ENCODE measurements around the gene ELFN1. TPM values are rescaled to one million over a fixed set of nuclear protein-coding genes. Genes with fewer than 3 reads are reported as not detected.

The ELFN1 gene
- polyA plus RNA-seq, 1 of the 3 experiments (the other 2 are of a cell fraction), result 0.05 TPM

DNA sequence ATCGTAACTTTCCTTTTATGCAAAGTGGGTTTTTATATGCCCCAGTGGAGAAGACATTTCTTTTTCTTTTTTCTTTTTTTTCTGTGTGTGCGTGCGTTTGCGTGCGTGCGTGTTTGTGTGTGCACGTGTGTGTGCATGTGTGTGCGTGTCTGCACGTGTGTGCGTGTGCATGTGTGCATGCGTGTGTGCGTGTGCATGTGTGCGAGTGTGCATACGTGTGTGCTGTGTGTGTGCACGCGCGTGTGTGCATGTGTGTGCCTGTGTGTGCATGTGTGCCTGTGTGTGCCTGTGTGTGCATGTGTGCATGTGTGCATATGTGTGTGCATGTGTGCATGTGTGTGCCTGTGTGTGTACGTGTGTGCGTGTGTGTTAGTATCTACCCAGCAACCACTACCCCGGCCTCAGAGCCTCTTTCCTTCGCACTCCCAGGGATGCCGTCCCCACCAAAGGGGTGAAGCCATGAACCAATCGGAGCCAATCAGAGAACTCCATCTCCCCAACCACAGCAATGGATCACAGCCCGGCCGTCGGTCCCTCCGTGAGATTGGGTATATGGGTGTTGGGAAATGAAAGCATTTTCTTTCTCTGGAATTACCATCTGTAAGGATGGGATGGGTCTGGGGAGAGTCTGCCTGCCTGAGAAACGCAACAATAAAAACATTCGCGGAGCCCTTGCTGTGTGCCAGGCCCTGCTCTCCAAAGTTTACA, 92.3 kb downstream of the ELFN1 start:
- H3F3A ChIP-seq (replicated peaks; ENCODE audit: insufficient read depth), result no peaks in the 10 kb centered on the region
- no peaks in the 10 kb centered on the region for H4K20me1 ChIP-seq (ENCODE audit: insufficient read depth)
- no peak overlapping the region for H3K4me3 ChIP-seq (ENCODE audit: low read depth in 2 of 2, low read length in 1 of 2)
- H3K9ac ChIP-seq, result no peak overlapping the region
- H3K36me3 ChIP-seq (replicated peaks in 1 of 2; ENCODE audit: control insufficient read depth in 1 of 2, insufficient read depth in 2 of 2, low read length in 1 of 2), result no peaks in the 10 kb centered on the region
- no peaks in the 10 kb centered on the region; the same call in 1 of the 2 replicates for H3K27me3 ChIP-seq (ENCODE audit: insufficient read depth)
- no peaks in the 10 kb centered on the region for H3K9me3 ChIP-seq
- no peaks in the 10 kb centered on the region for H3K4me1 ChIP-seq (ENCODE audit: control insufficient read depth in 1 of 2, insufficient read depth in 2 of 2, low read depth in 1 of 2, low read length in 1 of 2)
- POLR2A ChIA-PET, result no interaction called here
- H3K9me2 ChIP-seq, result no peaks in the 10 kb centered on the region
- H3K4me2 ChIP-seq, result no peak overlapping the region
- H3K27ac ChIP-seq (ENCODE audit: low read depth in 2 of 2, low read length in 1 of 2), result no peak overlapping the region
- H2AFZ ChIP-seq (ENCODE audit: low read depth), result no peak overlapping the region
- 88% methylated on average over 30 of the region's 30 CpGs for WGBS (ENCODE audit: low lambda C conversion rate)
- H3K79me2 ChIP-seq (ENCODE audit: insufficient read depth), result no peaks in the 10 kb centered on the region
- CTCF ChIA-PET, result interaction anchor here (1.0 kb wide), 2 partner anchors 14 to 98 kb away, joined by 3 read pairs; no protein-coding TSS in a partner anchor
- TF ChIP-seq CTCF (IDR thresholded peaks at IDR 0.05) (no peak), JUND (IDR thresholded peaks at IDR 0.05) (no peak)
- DNase-seq, result no peak

DNA sequence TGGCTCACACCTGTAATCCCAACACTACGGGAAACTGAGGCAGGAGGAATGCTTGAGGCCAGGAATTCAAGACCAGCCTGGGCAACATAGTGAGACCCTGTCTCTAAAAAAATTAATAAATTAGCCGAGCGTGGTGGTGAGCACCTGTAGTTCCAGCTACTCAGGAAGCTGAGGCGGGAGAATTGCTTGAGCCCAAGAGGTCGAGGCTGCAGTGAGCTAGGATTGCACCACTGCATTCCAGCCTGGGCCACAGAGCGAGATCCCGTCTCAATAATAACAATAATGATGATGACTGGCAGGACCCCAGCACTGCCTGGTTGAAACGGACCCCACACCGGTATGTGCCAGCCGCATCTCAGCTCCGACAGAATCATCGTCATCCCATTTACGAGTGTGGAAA, 93.0 kb downstream of the ELFN1 start:
- H3K4me3 ChIP-seq (ENCODE audit: low read depth in 2 of 2, low read length in 1 of 2), result no peak overlapping the region
- H3K27me3 ChIP-seq (ENCODE audit: insufficient read depth), result no peaks in the 10 kb centered on the region
- TF ChIP-seq TCF12 (IDR thresholded peaks at IDR 0.05) (no peak), FOXM1 (IDR thresholded peaks at IDR 0.05; ENCODE audit: low read depth) (no peak), POLR2AphosphoS5 (IDR thresholded peaks at IDR 0.05; ENCODE audit: low read depth, low read length) (no peak), RAD21 (IDR thresholded peaks at IDR 0.05; ENCODE audit: low read length) (no peak), EP300 (IDR thresholded peaks at IDR 0.05; ENCODE audit: borderline replicate concordance in 1 of 2, low read depth in 1 of 2, low read length in 1 of 2) (no peak), EZH2phosphoT487 (IDR thresholded peaks at IDR 0.05; ENCODE audit: borderline replicate concordance, low read depth) (no peak), CHD2 (IDR thresholded peaks at IDR 0.05; ENCODE audit: low read length, partially characterized antibody) (no peak), JUND (IDR thresholded peaks at IDR 0.05) (no peak), MEF2A (IDR thresholded peaks at IDR 0.05; ENCODE audit: borderline replicate concordance, low read depth) (no peak), TEAD4 (IDR thresholded peaks at IDR 0.05; ENCODE audit: borderline replicate concordance, insufficient read depth) (no peak), FOXJ3 (CRISPR knock-in tag; IDR thresholded peaks at IDR 0.05) (no peak), TAF1 (IDR thresholded peaks at IDR 0.05; ENCODE audit: borderline replicate concordance, low read depth, low read length) (no peak), RFX5 (IDR thresholded peaks at IDR 0.05; ENCODE audit: low read length) (no peak), MXI1 (IDR thresholded peaks at IDR 0.05; ENCODE audit: low read depth, low read length) (no peak), RXRA (IDR thresholded peaks at IDR 0.05; ENCODE audit: borderline replicate concordance, low read depth) (no peak), PBX3 (IDR thresholded peaks at IDR 0.05) (no peak), ELF1 (IDR thresholded peaks at IDR 0.05) (no peak)
- TF ChIP-seq, protein P1, sequence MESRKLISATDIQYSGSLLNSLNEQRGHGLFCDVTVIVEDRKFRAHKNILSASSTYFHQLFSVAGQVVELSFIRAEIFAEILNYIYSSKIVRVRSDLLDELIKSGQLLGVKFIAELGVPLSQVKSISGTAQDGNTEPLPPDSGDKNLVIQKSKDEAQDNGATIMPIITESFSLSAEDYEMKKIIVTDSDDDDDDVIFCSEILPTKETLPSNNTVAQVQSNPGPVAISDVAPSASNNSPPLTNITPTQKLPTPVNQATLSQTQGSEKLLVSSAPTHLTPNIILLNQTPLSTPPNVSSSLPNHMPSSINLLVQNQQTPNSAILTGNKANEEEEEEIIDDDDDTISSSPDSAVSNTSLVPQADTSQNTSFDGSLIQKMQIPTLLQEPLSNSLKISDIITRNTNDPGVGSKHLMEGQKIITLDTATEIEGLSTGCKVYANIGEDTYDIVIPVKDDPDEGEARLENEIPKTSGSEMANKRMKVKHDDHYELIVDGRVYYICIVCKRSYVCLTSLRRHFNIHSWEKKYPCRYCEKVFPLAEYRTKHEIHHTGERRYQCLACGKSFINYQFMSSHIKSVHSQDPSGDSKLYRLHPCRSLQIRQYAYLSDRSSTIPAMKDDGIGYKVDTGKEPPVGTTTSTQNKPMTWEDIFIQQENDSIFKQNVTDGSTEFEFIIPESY (IDR thresholded peaks at IDR 0.05; ENCODE audit: borderline replicate concordance, low read depth), result no peak
- TF ChIP-seq, protein P2, sequence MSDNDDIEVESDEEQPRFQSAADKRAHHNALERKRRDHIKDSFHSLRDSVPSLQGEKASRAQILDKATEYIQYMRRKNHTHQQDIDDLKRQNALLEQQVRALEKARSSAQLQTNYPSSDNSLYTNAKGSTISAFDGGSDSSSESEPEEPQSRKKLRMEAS (IDR thresholded peaks at IDR 0.05; ENCODE audit: low read depth), result no peak
- H3K4me2 ChIP-seq, result no peak overlapping the region
- DNase-seq, result no peak
- H3K4me1 ChIP-seq (ENCODE audit: control insufficient read depth in 1 of 2, insufficient read depth in 2 of 2, low read depth in 1 of 2, low read length in 1 of 2), result no peaks in the 10 kb centered on the region
- H3K9me3 ChIP-seq, result no peaks in the 10 kb centered on the region
- no peak overlapping the region for H3K27ac ChIP-seq (ENCODE audit: low read depth in 2 of 2, low read length in 1 of 2)
- H3K9me2 ChIP-seq, result no peaks in the 10 kb centered on the region
- H2AFZ ChIP-seq (ENCODE audit: low read depth), result no peak overlapping the region
- ChIA-PET POLR2A (no interaction called here), CTCF (interaction anchor here (0.6 to 0.9 kb wide), 2 partner anchors 49 to 330 kb away, joined by 3 read pairs; no protein-coding TSS in a partner anchor)
- no peaks in the 10 kb centered on the region for H3F3A ChIP-seq (replicated peaks; ENCODE audit: insufficient read depth)
- H4K20me1 ChIP-seq (ENCODE audit: insufficient read depth), result no peaks in the 10 kb centered on the region
- H3K9ac ChIP-seq, result no peak overlapping the region
- no peaks in the 10 kb centered on the region for H3K79me2 ChIP-seq (ENCODE audit: insufficient read depth)
- WGBS (ENCODE audit: low lambda C conversion rate), result 84% methylated on average over 13 of the region's 13 CpGs
- H3K36me3 ChIP-seq (replicated peaks in 1 of 2; ENCODE audit: control insufficient read depth in 1 of 2, insufficient read depth in 2 of 2, low read length in 1 of 2), result no peaks in the 10 kb centered on the region
